Upper lobe of left lung (tissue), 4 donors: ENCODE data around the gene BEND2.

ENCODE experiments used
- CTCF ChIP-seq, 6 experiments: fragments of 450-650 bp in 4 of 6; fragments of 200-600 bp in 2 of 6; sonication (generic) in 2 of 6; IDR thresholded peaks; one replicate each; pipeline ENCODE4 v1.5.1; 2016 to 2019; ENCODE audit warnings: antibody characterized with exemption in 6 of 6
- POLR2A ChIP-seq, 4 donors: fragments of 450-650 bp; IDR thresholded peaks; one replicate each; pipeline ENCODE4 v1.5.1; 2016 to 2017; ENCODE audit warnings: antibody characterized with exemption in 4 of 4, mild to moderate bottlenecking in 2 of 4
- POLR2AphosphoS5 ChIP-seq, 2 donors: sonication (generic); formaldehyde crosslinking; IDR thresholded peaks; one replicate each; pipeline ENCODE4 v1.5.1; 2017; ENCODE audit warnings: antibody characterized with exemption in 2 of 2

- TF ChIP-seq CTCF (IDR thresholded peaks at IDR 0.05) (no peak), POLR2A (IDR thresholded peaks at IDR 0.05) (no peak), POLR2AphosphoS5 (IDR thresholded peaks at IDR 0.05) (no peak)
These were observed 87.1 kb downstream of the BEND2 start for GRCh38 chrX:18133605-18134004.
